Activated T-helper 1 cell treated with Interleukin-2 at 50 U/mL for 16 hours (primary cell): ENCODE results near the gene PRICKLE2.

Experiments used
- DNase-seq: peaks from one replicate; pipeline ENCODE4 v3.0.0-alpha.2; 2020; ENCODE audit warnings: low read depth

The PRICKLE2 gene

GRCh38 chr3:64073158-64073761, 152.0 kb downstream of the PRICKLE2 start:
- DNase-seq = no peak

GRCh38 chr3:64072126-64072525, 153.1 kb downstream of the PRICKLE2 start:
- no peak for DNase-seq

GRCh38 chr3:64070704-64071103, 154.6 kb downstream of the PRICKLE2 start:
- DNase-seq = no peak

- DNase-seq = no peak
These were observed 157.5 kb downstream of the PRICKLE2 start for GRCh38 chr3:64067506-64068346.

DNA sequence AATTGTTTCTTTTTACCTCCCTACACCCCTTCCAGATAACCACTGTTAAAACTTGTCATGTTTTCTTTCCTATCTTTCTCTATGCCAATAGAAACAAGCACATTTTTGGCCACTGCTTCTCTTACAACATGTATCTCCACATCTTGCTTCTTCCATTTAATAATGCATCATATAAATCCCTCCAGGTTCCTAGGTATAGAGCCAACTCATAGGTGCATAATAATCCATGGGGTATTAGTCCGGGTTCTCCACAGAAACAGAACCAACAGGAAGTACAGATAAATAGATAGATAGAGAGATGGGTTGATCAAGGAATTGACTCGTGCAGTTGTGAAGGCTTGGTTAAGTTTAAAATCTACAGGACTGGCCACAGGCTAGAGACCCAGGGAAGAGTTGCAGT, 160.5 kb downstream of the PRICKLE2 start:
- DNase-seq = no peak

- DNase-seq = no peak
These were observed 161.3 kb downstream of the PRICKLE2 start for GRCh38 chr3:64063983-64064438.

GRCh38 chr3:64063207-64063982, 161.9 kb downstream of the PRICKLE2 start:
- no peak for DNase-seq

DNA sequence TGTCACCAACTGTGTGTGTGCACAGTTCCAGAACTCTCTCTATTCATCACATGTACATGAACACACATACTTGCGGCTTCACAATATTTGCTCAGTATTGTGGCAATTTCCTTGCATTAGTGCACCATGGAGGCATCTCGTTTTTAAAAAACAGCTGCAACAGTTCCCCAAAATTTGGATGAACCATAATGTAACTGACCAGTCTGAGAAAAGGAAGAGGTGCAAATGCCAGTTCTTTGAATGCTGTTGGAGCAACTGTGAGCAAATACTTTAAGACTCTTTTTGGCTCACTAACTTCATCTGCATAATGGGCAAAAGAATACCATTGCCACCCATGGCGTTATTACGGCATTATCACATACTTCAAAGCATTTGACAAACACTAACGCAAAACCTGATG, 163.6 kb downstream of the PRICKLE2 start:
- DNase-seq = no peak

DNA sequence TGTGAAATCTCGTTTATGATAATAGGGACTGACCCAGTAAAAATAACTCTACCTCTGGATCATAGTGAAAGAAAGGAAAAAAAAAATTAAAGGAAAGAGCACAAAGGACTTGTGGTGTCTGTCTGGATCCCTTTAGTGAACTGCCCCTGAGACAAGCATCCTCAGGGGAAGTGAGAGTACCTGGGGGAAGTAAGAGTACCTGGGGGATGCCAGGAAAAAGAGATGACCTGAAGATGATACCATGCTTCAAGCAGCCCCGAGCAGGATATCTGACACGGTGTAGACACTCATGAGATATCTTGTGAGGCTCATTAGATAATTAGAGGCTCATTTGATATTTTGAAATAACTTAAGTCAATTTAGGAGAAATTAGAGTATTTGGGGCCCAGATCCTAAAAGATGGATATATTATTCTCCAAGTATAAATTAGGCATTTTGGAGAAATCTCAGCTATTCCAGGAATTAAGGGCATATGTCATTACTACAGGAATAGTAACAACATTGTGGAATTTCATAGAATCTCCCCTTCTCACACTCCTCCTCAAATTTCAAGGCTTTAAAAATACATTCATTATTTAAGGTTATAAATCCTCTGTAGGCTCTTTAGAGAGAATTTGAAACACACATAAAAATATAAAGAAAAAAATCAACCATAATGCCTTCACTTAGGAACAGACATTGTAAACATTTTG, 165.6 kb downstream of the PRICKLE2 start:
- DNase-seq = no peak

DNA sequence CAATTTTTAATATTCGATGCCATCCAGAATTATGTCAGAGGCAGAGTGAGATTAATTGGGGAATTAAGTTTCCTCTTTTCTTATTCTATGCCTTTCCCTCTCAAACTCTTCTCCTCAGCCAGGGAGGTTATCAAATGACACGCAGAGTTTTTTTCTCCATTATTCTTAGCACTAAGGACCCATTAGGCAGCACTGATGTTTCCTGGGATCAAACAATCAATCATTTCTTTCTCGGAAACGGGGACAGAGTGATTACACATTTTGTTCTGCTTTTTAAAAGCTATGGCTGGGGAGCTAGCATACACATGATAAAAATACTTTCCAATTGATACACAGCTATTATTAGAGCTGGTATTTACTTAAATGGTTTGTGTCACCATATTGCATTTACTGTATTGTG, 166.7 kb downstream of the PRICKLE2 start:
- no peak for DNase-seq

- no peak for DNase-seq
These were observed 168.0 kb downstream of the PRICKLE2 start for GRCh38 chr3:64057231-64057630.

DNA sequence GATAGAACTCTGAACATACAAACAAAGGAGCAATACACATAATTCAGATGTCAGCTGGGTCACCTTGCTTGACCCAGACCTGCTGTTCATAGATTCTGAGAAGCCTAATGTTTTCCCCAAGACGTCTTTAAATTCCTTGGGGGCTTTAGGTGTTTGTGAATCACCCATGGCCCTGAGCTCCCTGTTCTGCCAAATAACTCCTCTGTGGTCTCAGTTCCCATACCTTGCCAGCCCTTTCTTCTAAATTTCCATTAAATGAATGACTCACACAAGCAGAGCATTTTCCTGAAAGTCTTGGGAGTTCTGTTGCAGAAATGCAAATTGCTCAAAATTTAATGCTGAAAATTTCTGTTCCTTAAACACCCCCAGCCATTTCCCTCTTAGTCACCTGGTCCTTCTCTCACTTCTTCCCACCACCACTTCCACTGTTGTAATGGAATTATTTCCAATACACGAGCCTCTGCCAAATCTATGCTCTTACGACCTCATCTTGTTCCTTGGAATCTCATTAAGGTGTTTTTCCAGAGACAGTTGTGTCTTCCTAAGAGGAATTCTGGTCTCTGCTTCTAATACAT, 168.6 kb downstream of the PRICKLE2 start:
- no peak for DNase-seq

DNA sequence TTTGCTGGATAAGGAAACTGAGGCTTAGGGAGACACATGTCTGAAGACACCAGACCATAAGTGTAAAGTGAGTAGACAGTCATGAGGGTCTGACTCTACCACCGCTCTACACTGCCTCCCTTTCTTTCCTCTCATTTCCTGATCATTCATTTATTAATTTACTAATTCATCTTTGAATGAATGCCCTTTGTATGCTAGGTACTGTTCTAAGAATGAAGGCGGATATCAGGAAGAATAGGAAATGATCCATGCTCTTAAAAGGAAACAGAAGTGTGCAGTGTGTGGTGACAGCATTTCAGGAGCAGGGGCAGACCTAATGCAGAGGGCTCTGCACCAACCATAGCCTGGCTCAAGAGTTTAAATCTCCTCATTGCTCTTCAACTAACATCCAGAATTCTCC, 170.2 kb downstream of the PRICKLE2 start:
- no peak for DNase-seq

DNA sequence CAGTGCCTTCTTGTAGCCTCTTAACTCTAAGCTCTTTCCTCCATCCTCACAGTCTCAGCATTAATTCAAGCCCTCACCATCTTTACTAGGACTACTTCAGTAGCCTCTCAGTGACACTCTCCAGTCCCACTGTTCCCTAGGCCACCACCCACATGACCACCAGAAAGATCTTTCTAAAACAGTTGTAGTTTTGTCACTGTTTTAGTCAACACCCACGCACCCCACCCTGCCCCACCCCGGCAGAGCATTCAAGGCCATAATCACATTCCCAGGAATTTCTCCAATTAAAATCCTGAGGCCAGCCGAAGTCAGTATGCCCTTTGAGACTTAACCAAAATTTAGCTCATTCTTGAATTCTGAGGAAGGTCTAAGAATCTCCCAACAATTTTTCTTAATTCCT, 170.8 kb downstream of the PRICKLE2 start:
- DNase-seq = no peak

- no peak for DNase-seq
These were observed 171.7 kb downstream of the PRICKLE2 start for GRCh38 chr3:64053581-64053980.

GRCh38 chr3:64053117-64053516, 172.1 kb downstream of the PRICKLE2 start:
- no peak for DNase-seq

DNA sequence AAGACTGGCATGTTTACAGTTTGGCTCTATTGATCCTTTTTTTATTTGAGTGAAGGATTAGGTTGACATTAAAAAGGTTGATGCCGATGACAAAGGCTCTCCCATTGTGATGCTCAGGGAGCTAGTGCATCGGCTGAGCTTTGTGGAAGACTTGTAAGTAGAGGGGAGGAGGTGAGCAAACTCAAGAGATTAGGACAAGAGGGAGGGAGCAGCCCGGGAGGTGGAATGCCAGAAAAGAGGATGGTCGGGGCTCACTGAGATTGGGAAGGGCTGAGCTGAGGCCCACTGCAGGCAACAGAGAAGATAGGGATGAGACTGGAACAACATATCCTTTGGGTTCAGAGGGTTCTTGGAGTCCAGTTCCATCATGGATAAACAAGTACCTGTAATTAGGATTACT, 175.4 kb downstream of the PRICKLE2 start:
- DNase-seq = no peak

DNA sequence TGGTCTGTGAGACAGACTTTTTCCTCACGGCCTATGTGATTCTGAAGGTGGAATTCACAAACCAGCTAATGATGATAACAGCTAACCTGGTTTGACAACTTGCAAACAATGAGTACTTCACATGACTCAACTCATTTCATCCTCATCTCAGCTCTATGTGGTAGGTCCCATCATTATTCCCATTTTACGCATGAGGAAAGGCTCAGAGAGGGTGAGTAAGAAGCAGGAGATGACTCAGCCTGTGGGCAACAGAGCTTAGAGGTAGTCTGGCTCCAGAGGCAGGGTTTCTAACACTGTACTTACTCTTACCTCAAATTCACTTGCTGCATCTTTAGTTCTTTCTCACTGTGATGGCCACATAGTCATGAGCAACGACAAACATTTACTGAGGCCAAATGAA, 176.1 kb downstream of the PRICKLE2 start:
- DNase-seq = no peak

DNA sequence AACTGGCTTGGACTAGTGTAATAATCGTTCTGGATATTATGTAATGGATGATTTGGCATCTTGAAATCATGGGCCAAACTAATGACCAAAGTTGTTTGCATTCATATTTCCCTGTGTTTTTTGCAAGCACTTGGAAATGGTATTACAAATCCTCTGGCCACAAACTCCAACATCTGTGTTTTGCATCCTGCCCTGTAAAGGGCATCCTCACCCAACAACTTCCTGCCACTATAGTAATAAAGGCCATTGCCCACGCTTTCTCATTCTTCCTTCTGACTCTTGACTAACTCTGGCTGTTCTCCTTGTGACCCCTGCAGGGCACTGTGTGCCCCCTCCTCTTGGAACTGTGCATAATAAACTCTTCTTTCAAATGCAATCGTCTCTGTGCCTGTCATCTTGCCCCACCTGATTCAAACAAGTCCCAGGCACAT, 176.6 kb downstream of the PRICKLE2 start:
- no peak for DNase-seq

GRCh38 chr3:64047787-64048186, 177.5 kb downstream of the PRICKLE2 start:
- DNase-seq = no peak

DNA sequence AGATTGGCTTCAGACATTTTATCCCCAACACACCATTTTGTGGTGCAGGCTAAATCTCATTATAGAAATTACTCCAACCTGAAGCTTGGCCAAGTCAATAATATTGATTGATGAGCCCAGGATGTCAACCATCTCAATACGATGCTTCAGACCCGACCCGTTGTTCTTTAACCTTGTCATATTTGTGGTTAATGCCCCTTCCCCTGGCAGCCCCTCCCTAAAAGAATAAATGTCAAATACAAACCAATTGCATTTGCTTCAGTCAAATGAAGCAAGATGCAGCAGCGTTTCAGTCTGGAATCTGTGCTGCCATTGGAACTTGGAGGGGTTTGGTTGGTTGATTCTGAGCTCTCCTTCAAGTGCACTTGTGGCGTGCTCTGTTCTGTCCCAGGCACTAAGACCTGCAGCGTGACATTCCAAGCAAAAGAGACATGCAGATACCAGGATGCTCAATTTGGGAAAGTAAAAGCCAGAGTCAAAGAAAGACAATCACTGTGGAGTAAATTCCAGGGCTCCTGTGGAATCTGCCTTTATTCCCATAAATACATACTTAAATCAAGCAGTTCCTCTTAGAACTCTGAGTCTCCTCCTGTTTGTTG, 178.2 kb downstream of the PRICKLE2 start:
- no peak for DNase-seq
